BE2C (cell line): Measurements from ENCODE around the gene USF2.

ENCODE experiments used
- DNase-seq: peaks from one replicate; pipeline ENCODE4 v3.0.0-alpha.2; 2020
- H3K27me3 ChIP-seq: fragments of 250-450 bp; sonication (Bioruptor Pico); 2 replicates; pipeline ENCODE4 v1.5.1; 2020; ENCODE audit warnings: mild to moderate bottlenecking
- H3K36me3 ChIP-seq: fragments of 250-450 bp; sonication (Bioruptor Pico); 2 replicates; pipeline ENCODE4 v1.5.1; 2020; ENCODE audit warnings: mild to moderate bottlenecking
- H3K4me1 ChIP-seq: fragments of 250-450 bp; sonication (Bioruptor Pico); 2 replicates; pipeline ENCODE4 v1.5.1; 2020
- H3K4me3 ChIP-seq: 2 replicates; pipeline ENCODE4 v1.5.1; 2011; ENCODE audit warnings: low read depth, low read length
- H3K9me3 ChIP-seq: fragments of 250-450 bp; sonication (Bioruptor Pico); 2 replicates; pipeline ENCODE4 v1.5.1; 2020
- CTCF ChIP-seq: IDR thresholded peaks from 2 replicates; pipeline ENCODE4 v1.5.1; 2012; ENCODE audit warnings: mild to moderate bottlenecking, low read depth, low read length

The USF2 gene

GRCh38 chr19:35292421-35293362 lies 23.9 kb downstream of the USF2 start:
- DNase-seq, result no peak
- Histone ChIP-seq H3K27me3 (peaks cover 41% of the 10 kb centered on the region), H3K36me3 (no peaks in the 10 kb centered on the region), H3K4me3 (no peak overlapping the region), H3K4me1 (no peaks in the 10 kb centered on the region), H3K9me3 (no peaks in the 10 kb centered on the region)
- TF ChIP-seq CTCF, result no peak

- TF ChIP-seq CTCF, result no peak
- no peak for DNase-seq
- Histone ChIP-seq H3K9me3 (peaks cover under 1% of the 10 kb centered on the region; the same call in 1 of the 2 replicates), H3K4me1 (no peaks in the 10 kb centered on the region), H3K27me3 (peaks cover 41% of the 10 kb centered on the region), H3K36me3 (no peaks in the 10 kb centered on the region), H3K4me3 (no peak overlapping the region)
These were observed 24.6 kb downstream of the USF2 start for GRCh38 chr19:35293363-35293739.

- Histone ChIP-seq H3K4me1 (no peaks in the 10 kb centered on the region), H3K4me3 (no peak overlapping the region), H3K36me3 (no peaks in the 10 kb centered on the region), H3K9me3 (peaks cover 5% of the 10 kb centered on the region), H3K27me3 (peaks cover 41% of the 10 kb centered on the region)
- DNase-seq, result no peak
- TF ChIP-seq CTCF, result no peak
These were observed 25.0 kb downstream of the USF2 start for GRCh38 chr19:35293808-35294207.

GRCh38 chr19:35294328-35294727 lies 25.6 kb downstream of the USF2 start:
- TF ChIP-seq CTCF, result no peak
- H3K4me1 ChIP-seq, result no peaks in the 10 kb centered on the region
- H3K4me3 ChIP-seq, result no peak overlapping the region

GRCh38 chr19:35294859-35295791 lies 26.4 kb downstream of the USF2 start:
- H3K36me3 ChIP-seq, result no peaks in the 10 kb centered on the region
- H3K27me3 ChIP-seq, result peaks cover 40% of the 10 kb centered on the region
- DNase-seq, result no peak
- peaks cover 7% of the 10 kb centered on the region for H3K9me3 ChIP-seq
- TF ChIP-seq CTCF, result no peak
- no peak overlapping the region for H3K4me3 ChIP-seq
- no peaks in the 10 kb centered on the region for H3K4me1 ChIP-seq

More at GRCh38 chr19:35294328-35294727, 25.6 kb downstream of the USF2 start:
- H3K36me3 ChIP-seq, result no peaks in the 10 kb centered on the region
- peaks cover 7% of the 10 kb centered on the region for H3K9me3 ChIP-seq
- peaks cover 41% of the 10 kb centered on the region for H3K27me3 ChIP-seq
- DNase-seq, result no peak
